ENCODE data around the gene GABRG3. TPM values are rescaled to one million over a fixed set of nuclear protein-coding genes. Genes with fewer than 3 reads are reported as not detected.

GABRG3 gene
- total and polyA plus RNA-seq, 7 donors, result not detected

GRCh38 chr15:27498700-27499099 lies 527.7 kb downstream of the GABRG3 start:
- no peak overlapping the region for H3K4me3 ChIP-seq
- DNase-seq, result no peak
- ATAC-seq, result no peak
- TF ChIP-seq, protein P1, sequence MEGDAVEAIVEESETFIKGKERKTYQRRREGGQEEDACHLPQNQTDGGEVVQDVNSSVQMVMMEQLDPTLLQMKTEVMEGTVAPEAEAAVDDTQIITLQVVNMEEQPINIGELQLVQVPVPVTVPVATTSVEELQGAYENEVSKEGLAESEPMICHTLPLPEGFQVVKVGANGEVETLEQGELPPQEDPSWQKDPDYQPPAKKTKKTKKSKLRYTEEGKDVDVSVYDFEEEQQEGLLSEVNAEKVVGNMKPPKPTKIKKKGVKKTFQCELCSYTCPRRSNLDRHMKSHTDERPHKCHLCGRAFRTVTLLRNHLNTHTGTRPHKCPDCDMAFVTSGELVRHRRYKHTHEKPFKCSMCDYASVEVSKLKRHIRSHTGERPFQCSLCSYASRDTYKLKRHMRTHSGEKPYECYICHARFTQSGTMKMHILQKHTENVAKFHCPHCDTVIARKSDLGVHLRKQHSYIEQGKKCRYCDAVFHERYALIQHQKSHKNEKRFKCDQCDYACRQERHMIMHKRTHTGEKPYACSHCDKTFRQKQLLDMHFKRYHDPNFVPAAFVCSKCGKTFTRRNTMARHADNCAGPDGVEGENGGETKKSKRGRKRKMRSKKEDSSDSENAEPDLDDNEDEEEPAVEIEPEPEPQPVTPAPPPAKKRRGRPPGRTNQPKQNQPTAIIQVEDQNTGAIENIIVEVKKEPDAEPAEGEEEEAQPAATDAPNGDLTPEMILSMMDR (IDR thresholded peaks at IDR 0.05), result no peak
- no peaks in the 10 kb centered on the region for H3K9me3 ChIP-seq
- H3K36me3 ChIP-seq (ENCODE audit: insufficient read depth in 1 of 2, low read depth in 1 of 2), result no peaks in the 10 kb centered on the region
- intact Hi-C loops (cut with DNase I), result no loop called here
- no peaks in the 10 kb centered on the region for H3K4me1 ChIP-seq
- 91 to 96% (median 92%) methylated on average over 10 of the region's 10 CpGs for WGBS, 3 donors
- no peak overlapping the region for H3K27ac ChIP-seq
- no peaks in the 10 kb centered on the region for H3K27me3 ChIP-seq (ENCODE audit: insufficient read depth in 3 of 3, low read length in 2 of 3)

GRCh38 chr15:27499191-27499590 lies 528.2 kb downstream of the GABRG3 start:
- Histone ChIP-seq H3K4me1 (no peaks in the 10 kb centered on the region), H3K9me3 (no peaks in the 10 kb centered on the region), H3K4me3 (no peak overlapping the region), H3K36me3 (ENCODE audit: insufficient read depth in 1 of 2, low read depth in 1 of 2) (no peaks in the 10 kb centered on the region), H3K27me3 (ENCODE audit: insufficient read depth in 3 of 3, low read length in 2 of 3) (no peaks in the 10 kb centered on the region), H3K27ac (no peak overlapping the region)
- no peak for DNase-seq
- WGBS, 3 donors, result 71 to 82% (median 79%) methylated on average over 4 of the region's 4 CpGs
- no peak for ATAC-seq
- intact Hi-C loops (cut with DNase I), result no loop called here
- TF ChIP-seq, protein P1 (IDR thresholded peaks at IDR 0.05), result no peak

GRCh38 chr15:27499719-27500118 lies 528.7 kb downstream of the GABRG3 start:
- intact Hi-C loops (cut with DNase I), result no loop called here
- DNase-seq (no peak), ATAC-seq (no peak)
- no peak overlapping the region for H3K27ac ChIP-seq
- H3K9me3 ChIP-seq, result no peaks in the 10 kb centered on the region
- WGBS, 3 donors, result 33 to 46% (median 44%) methylated on average over 6 of the region's 6 CpGs
- TF ChIP-seq, protein P1 (IDR thresholded peaks at IDR 0.05), result no peak
- H3K4me1 ChIP-seq, result no peaks in the 10 kb centered on the region
- H3K36me3 ChIP-seq (ENCODE audit: insufficient read depth in 1 of 2, low read depth in 1 of 2), result no peaks in the 10 kb centered on the region
- no peaks in the 10 kb centered on the region for H3K27me3 ChIP-seq (ENCODE audit: insufficient read depth in 3 of 3, low read length in 2 of 3)
- H3K4me3 ChIP-seq, result no peak overlapping the region

- H3K36me3 ChIP-seq (ENCODE audit: insufficient read depth in 1 of 2, low read depth in 1 of 2), result no peaks in the 10 kb centered on the region
- no peaks in the 10 kb centered on the region for H3K27me3 ChIP-seq (ENCODE audit: insufficient read depth in 3 of 3, low read length in 2 of 3)
- ATAC-seq (no peak), DNase-seq (no peak)
- no peak overlapping the region for H3K27ac ChIP-seq
- intact Hi-C loops (cut with DNase I), result no loop called here
- WGBS, 3 donors, result 75 to 81% (median 78%) methylated on average over 15 of the region's 15 CpGs
- no peaks in the 10 kb centered on the region for H3K4me1 ChIP-seq
- H3K4me3 ChIP-seq, result no peak overlapping the region
- TF ChIP-seq, protein P1 (IDR thresholded peaks at IDR 0.05), result no peak
- no peaks in the 10 kb centered on the region for H3K9me3 ChIP-seq
Measured at GRCh38 chr15:27500206-27500605, 529.2 kb downstream of the GABRG3 start.

- H3K4me3 ChIP-seq, result no peak overlapping the region
- no peaks in the 10 kb centered on the region for H3K27me3 ChIP-seq (ENCODE audit: insufficient read depth in 3 of 3, low read length in 2 of 3)
- no peaks in the 10 kb centered on the region for H3K4me1 ChIP-seq
- no peak for DNase-seq
- H3K9me3 ChIP-seq, result peaks cover 2% of the 10 kb centered on the region
- H3K27ac ChIP-seq, result no peak overlapping the region
- intact Hi-C loops (cut with DNase I), result no loop called here
- no peaks in the 10 kb centered on the region for H3K36me3 ChIP-seq (ENCODE audit: insufficient read depth in 1 of 2, low read depth in 1 of 2)
- TF ChIP-seq, protein P1 (IDR thresholded peaks at IDR 0.05), result no peak
- ATAC-seq, result no peak
Measured at GRCh38 chr15:27506752-27507151, 535.8 kb downstream of the GABRG3 start.

Data from psoas muscle (tissue), 8 donors.